ENCODE measurements around the gene DHX30.

DNA sequence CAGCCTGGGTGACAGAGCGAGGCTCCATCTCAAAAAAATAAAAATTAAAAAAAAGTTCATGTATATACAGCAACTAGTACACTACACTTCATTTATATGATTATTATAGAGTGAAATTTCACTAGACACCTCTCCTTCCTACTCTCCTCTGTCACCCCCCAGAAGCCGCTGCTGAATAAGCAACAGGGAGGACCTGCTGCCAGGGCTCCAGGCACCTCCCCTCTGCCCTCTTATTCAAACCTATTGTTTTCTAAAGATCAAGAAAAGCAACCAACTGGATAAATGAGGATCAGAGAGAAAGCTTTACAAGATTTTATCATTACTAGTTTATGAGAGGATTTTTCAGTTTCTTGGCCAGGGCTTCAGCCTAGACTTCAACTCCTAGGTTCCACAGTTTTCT is 71.5 kb downstream of the DHX30 start:
- no peak for TF ChIP-seq NFIC (IDR thresholded peaks at IDR 0.05; ENCODE audit: borderline replicate concordance)
- no peak for TF ChIP-seq TAF1 (IDR thresholded peaks at IDR 0.05; ENCODE audit: borderline replicate concordance, low read depth, low read length)
